Colonic mucosa (tissue), 4 donors: ENCODE measurements around the gene PDPN. TPM values are rescaled to one million over a fixed set of nuclear protein-coding genes. Genes with fewer than 3 reads are reported as not detected.

Experiments used
- DNase-seq: peaks from one replicate; pipeline ENCODE4 v3.0.0-alpha.2; 2020
- H3K27ac ChIP-seq: fragments of 200-600 bp; one replicate; pipeline ENCODE4 v1.8.0; 2021
- H3K27me3 ChIP-seq: fragments of 200-600 bp; one replicate; pipeline ENCODE4 v1.8.0; 2021
- H3K36me3 ChIP-seq: fragments of 200-600 bp; one replicate; pipeline ENCODE4 v1.8.0; 2021
- H3K4me1 ChIP-seq: fragments of 200-600 bp; one replicate; pipeline ENCODE4 v1.8.0; 2021; ENCODE audit warnings: mild to moderate bottlenecking
- H3K4me3 ChIP-seq: fragments of 200-600 bp; one replicate; pipeline ENCODE4 v1.8.0; 2021
- H3K9ac ChIP-seq, 2 donors: one replicate each; pipeline ENCODE4 v1.7.0; 2013; ENCODE audit warnings: control low read depth in 2 of 2, low read depth in 2 of 2, low read length in 2 of 2
- H3K9me3 ChIP-seq: fragments of 200-600 bp; one replicate; pipeline ENCODE4 v1.8.0; 2021
- intact Hi-C: fragments of 100-400 bp; cut with DNase I; formaldehyde crosslinking; loops from one replicate; pipeline ENCODE4 v1.14.1; 2022
- total RNA-seq, 2 donors: library from RNA; stranded (reverse); fragmentation: NEBNext Ultra II Directional in 1 of 2; extraction: Animal tissue kit (Norgen Biotek cat#: 25700) in 1 of 2; gene quantifications; one replicate each; pipeline ENCODE4 v1.2.1, GENCODE V29; 2021
- TF ChIP-seq, protein P1 (sequence below): fragments of 200-600 bp; IDR thresholded peaks from one replicate; pipeline ENCODE4 v1.8.0; 2022; ENCODE audit warnings: antibody characterized with exemption, mild to moderate bottlenecking
- donor health status: healthy.
- donor health status: DM: no; HTN: no; CAD: no.
- donor health status: DM: no; HTN: no; CAD: no.

Gene PDPN, protein sequence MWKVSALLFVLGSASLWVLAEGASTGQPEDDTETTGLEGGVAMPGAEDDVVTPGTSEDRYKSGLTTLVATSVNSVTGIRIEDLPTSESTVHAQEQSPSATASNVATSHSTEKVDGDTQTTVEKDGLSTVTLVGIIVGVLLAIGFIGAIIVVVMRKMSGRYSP
- total RNA-seq, result 1 to 10 TPM; 2.7 to 6.1 TPM

DNA sequence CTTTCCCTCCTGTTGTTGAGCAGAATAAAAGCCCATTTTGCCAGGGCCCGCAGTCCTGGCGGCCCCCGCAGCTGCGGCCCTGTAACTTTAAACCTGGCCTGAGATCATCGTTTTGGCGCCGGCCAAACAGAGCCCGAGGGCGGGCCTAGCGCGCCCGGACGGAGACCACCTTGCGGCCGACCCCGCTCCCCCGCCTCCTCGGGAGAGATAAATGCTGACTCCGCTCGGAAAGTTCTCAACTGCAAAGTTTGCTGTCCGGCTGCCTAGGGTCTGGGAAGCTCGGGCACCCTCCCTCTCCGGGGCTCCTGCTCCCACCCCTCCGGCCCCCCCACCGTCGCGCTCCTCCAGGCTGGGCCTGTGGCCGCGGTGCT is at the start of gene PDPN:
TSS of gene PDPN (plus strand) at position 238 of the 371 bp plus-strand sequence. CDS start 202 bp downstream, outside the sequence.
- peaks cover 4% of the 10 kb centered on the region for H3K27me3 ChIP-seq
- H3K9ac ChIP-seq, result peak within 1 kb of the TSS in 1 of 2 donors; percentile 64
- peak; percentile 27 for DNase-seq
- no peaks in the 10 kb centered on the region for H3K9me3 ChIP-seq
- no peaks in the 10 kb centered on the region for H3K4me1 ChIP-seq
- intact Hi-C loops, result no loop called here
- TF ChIP-seq, protein P1, sequence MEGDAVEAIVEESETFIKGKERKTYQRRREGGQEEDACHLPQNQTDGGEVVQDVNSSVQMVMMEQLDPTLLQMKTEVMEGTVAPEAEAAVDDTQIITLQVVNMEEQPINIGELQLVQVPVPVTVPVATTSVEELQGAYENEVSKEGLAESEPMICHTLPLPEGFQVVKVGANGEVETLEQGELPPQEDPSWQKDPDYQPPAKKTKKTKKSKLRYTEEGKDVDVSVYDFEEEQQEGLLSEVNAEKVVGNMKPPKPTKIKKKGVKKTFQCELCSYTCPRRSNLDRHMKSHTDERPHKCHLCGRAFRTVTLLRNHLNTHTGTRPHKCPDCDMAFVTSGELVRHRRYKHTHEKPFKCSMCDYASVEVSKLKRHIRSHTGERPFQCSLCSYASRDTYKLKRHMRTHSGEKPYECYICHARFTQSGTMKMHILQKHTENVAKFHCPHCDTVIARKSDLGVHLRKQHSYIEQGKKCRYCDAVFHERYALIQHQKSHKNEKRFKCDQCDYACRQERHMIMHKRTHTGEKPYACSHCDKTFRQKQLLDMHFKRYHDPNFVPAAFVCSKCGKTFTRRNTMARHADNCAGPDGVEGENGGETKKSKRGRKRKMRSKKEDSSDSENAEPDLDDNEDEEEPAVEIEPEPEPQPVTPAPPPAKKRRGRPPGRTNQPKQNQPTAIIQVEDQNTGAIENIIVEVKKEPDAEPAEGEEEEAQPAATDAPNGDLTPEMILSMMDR, result no peak
- no peaks in the 10 kb centered on the region for H3K36me3 ChIP-seq
- peak within 1 kb of the TSS; percentile 20 for H3K4me3 ChIP-seq
- H3K27ac ChIP-seq, result peak within 1 kb of the TSS; percentile 57

DNA sequence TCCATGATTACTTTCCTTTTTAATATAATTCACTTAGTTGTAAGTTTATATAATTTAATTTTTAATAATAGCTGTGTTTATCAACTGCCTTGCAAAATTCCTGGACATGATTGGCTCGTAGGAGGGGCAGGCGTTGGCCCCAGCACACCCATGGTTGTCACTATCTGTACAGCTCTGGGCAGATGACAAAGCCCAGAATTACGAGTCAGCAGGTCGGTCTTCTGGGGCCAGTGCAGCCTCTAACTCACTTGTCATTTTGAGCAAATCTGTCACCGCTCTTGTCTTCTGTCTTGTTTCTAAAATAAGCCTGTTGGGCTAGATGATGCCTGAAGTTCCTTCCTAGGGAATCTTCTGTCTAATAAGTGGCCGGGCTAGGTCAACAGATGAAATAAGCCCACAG is 48.4 kb upstream of the PDPN start:
- no peak overlapping the region for H3K9ac ChIP-seq
- no peaks in the 10 kb centered on the region for H3K4me1 ChIP-seq
- no peaks in the 10 kb centered on the region for H3K27me3 ChIP-seq
- no peak overlapping the region for H3K4me3 ChIP-seq
- no peaks in the 10 kb centered on the region for H3K36me3 ChIP-seq
- H3K9me3 ChIP-seq, result no peaks in the 10 kb centered on the region
- TF ChIP-seq, protein P1, result no peak
- intact Hi-C loops, result no loop called here
- H3K27ac ChIP-seq, result no peak overlapping the region
- DNase-seq, result no peak

DNA sequence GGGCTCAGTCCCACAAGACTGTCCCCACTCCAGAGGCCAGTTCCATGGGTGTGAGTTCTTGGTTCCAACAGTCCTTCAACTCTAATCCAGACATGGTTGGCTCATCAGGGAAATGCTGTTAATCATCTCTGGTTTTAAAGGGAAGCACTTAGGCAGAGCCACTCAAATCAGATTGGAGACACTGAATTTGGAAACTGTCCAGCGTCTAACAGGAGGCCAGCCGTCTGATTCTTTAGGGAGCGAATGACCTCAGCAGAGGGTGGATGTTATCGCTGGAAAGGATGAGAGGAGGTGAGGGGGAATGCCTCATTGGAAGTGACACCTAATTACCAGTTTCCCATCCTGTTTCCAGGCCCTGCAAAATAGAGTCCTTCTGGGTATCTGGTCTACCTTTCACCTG is 47.1 kb upstream of the PDPN start:
- Histone ChIP-seq H3K36me3 (no peaks in the 10 kb centered on the region), H3K4me1 (no peaks in the 10 kb centered on the region), H3K27ac (no peak overlapping the region), H3K9ac (no peak overlapping the region), H3K9me3 (no peaks in the 10 kb centered on the region), H3K27me3 (no peaks in the 10 kb centered on the region), H3K4me3 (no peak overlapping the region)
- no peak for DNase-seq
- intact Hi-C loops, result no loop called here
- TF ChIP-seq, protein P1, result no peak

DNA sequence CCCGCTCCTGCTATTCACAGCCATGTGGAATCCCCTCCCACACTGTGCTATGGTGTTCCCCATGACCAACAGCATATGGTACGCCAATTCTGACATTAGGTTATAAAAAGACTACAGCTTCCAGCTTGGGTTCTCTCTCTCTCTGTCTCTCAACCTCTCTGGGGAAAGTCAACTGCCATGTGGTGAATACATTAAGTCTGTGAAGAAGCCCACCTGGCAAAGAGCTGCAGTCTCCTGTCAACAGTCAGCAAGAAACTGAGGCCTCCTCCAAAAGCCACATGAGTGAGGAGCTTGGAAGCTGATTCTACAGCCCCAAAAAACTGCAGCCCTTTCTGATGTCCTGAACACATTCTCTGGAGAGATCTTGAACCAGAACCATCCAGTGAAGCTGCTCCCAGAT is 44.8 kb upstream of the PDPN start:
- H3K9ac ChIP-seq, result no peak overlapping the region
- intact Hi-C loops, result no loop called here
- H3K4me3 ChIP-seq, result no peak overlapping the region
- no peaks in the 10 kb centered on the region for H3K9me3 ChIP-seq
- H3K4me1 ChIP-seq, result no peaks in the 10 kb centered on the region
- TF ChIP-seq, protein P1, result no peak
- no peaks in the 10 kb centered on the region for H3K27me3 ChIP-seq
- H3K36me3 ChIP-seq, result no peaks in the 10 kb centered on the region
- no peak overlapping the region for H3K27ac ChIP-seq
- no peak for DNase-seq

DNA sequence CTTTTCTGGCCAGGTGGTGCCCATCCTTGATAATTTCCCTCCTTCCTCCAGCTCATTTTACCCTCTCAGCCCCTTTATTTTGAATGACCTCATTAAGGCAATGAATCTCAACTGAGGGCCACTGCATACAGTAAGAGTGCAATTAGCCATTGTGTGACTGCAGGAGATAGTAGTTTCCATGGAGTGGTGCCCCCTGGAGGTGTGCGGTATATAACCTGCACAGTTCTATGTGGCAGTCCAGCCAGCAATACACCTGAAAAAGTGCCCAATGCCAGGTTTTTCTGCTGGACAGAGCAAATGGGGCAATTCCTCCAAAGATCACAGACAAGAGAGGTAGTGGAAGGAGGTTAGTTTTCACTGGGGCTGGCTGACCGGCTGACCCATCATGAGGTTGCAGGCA is 43.9 kb upstream of the PDPN start:
- H3K4me1 ChIP-seq, result no peaks in the 10 kb centered on the region
- TF ChIP-seq, protein P1, result no peak
- no peaks in the 10 kb centered on the region for H3K36me3 ChIP-seq
- no peak overlapping the region for H3K27ac ChIP-seq
- DNase-seq, result no peak
- intact Hi-C loops, result no loop called here
- H3K27me3 ChIP-seq, result no peaks in the 10 kb centered on the region
- H3K9me3 ChIP-seq, result no peaks in the 10 kb centered on the region
- no peak overlapping the region for H3K4me3 ChIP-seq
- no peak overlapping the region for H3K9ac ChIP-seq
